Measurements from ENCODE around the gene RASA4B. TPM values are rescaled to one million over a fixed set of nuclear protein-coding genes. Genes with fewer than 3 reads are reported as not detected.

RASA4B gene
- total RNA-seq, 4 donors from 2014 or later = 5.0 to 9.1 (median 6.7) TPM

- TF ChIP-seq, protein P1, sequence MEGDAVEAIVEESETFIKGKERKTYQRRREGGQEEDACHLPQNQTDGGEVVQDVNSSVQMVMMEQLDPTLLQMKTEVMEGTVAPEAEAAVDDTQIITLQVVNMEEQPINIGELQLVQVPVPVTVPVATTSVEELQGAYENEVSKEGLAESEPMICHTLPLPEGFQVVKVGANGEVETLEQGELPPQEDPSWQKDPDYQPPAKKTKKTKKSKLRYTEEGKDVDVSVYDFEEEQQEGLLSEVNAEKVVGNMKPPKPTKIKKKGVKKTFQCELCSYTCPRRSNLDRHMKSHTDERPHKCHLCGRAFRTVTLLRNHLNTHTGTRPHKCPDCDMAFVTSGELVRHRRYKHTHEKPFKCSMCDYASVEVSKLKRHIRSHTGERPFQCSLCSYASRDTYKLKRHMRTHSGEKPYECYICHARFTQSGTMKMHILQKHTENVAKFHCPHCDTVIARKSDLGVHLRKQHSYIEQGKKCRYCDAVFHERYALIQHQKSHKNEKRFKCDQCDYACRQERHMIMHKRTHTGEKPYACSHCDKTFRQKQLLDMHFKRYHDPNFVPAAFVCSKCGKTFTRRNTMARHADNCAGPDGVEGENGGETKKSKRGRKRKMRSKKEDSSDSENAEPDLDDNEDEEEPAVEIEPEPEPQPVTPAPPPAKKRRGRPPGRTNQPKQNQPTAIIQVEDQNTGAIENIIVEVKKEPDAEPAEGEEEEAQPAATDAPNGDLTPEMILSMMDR (IDR thresholded peaks at IDR 0.05) = no peak
- ATAC-seq (ENCODE audit: low FRiP score) = no peak
- DNase-seq (ENCODE audit: low spot score) = no peak
Measured at GRCh38 chr7:102436118-102436517, 81.5 kb downstream of the RASA4B start.

DNA sequence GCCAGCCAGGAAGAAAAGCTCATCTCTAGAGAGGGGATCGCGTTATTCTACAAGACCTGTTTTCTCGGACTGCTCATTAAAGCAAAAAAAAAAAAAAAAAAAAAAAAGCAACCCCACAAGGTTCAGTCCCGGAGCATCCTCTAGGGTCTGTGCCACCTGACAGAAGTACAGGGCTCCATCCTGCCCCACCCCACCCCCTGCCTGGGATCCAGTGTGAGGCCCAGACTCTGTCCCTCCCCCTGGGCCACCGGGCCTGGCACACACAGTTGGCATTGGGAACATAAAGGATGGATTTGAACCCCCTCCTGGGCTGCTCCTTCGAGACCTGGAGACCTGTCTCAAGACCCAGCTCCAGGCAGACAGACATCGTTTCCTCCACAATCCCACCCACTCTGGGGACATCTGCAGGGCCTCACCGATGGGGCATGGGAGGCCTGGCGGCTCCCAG lies 83.5 kb downstream of the RASA4B start:
- DNase-seq (ENCODE audit: low spot score) = no peak
- TF ChIP-seq, protein P1 (IDR thresholded peaks at IDR 0.05) = no peak
- ATAC-seq (ENCODE audit: low FRiP score) = no peak

DNA sequence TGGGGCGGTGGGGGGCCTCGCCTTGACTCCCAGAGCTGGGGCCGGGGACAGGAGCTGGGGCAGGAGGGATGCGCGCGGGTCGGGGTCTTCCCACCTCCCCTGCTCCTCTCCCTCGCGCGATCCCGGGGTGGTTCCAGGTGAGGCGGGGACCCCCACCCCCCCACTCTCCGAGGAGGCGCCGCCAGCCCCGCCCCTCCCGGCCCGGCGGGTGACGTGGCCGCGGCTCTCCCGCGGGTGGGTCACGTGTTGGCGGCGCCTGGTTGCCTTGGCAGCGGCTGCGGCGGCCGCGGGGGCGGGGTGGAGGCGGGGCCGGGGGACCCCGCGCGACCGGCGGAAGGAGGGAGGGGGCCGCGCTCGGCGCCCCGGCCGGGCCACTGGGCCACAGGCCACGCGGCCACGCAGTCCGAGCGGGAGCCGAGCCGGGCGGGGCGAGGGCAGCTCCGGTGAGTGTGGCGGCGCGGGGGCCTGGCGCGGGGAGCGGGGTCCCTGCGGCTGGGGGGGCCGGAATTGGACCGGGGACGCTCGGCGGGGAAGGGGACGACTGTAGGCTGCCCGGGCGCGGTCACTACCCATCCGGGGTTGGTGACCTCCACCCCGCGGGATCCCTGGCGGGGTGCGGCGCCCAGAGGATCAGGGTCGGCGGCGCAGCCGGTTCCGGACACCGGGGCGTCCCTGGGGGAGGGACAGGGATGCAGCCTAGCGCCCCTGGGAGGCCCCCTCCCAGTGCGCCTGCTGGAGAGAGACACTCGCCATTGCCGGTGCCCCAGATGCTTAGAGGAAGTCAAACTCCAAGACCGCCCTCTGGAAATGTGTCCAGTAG lies 84.1 kb downstream of the RASA4B start, which contains the start of gene ORAI2:
Gene ORAI2 (plus strand): TSS at position 357 of the 820 bp plus-strand sequence. CDS start 5,382 bp downstream, outside the sequence.
- ATAC-seq (ENCODE audit: low FRiP score) (peak; percentile 69), DNase-seq (ENCODE audit: low spot score) (peak; percentile 55)
- TF ChIP-seq, protein P1 (IDR thresholded peaks at IDR 0.05) = no peak

Other genes starting within 250 kb of the RASA4B start
- gene SH2B2, start 230.9 kb downstream of the RASA4B start, total RNA-seq = 10 to 100 TPM in 1 of 4 donors, 1 to 10 TPM in 3; 2.8 to 21.3 (median 6.3) TPM
- not detected for gene SPDYE6, start 161.3 kb downstream of the RASA4B start, total RNA-seq
- 10 to 100 TPM; 15.6 to 29.9 (median 20.2) TPM for gene PRKRIP1, start 121.4 kb downstream of the RASA4B start, total RNA-seq
- 10 to 100 TPM; 11.4 to 31.6 (median 26.6) TPM for gene ORAI2, start 84.2 kb downstream of the RASA4B start, total RNA-seq
- gene ALKBH4, start 52.9 kb downstream of the RASA4B start, total RNA-seq = 10 to 100 TPM in 2 of 4 donors, 1 to 10 TPM in 2; 7.9 to 12.6 (median 9.7) TPM
- 10 to 100 TPM in 3 of 4 donors, 1 to 10 TPM in 1; 9.8 to 19.3 (median 11.4) TPM for gene LRWD1, start 52.8 kb downstream of the RASA4B start, total RNA-seq
- 10 to 100 TPM; 15.4 to 26.6 (median 18.3) TPM for gene POLR2J, start 38.9 kb downstream of the RASA4B start, total RNA-seq
- gene UPK3BL2, start 25.9 kb upstream of the RASA4B start, total RNA-seq = 10 to 100 TPM in 1 of 4 donors, 1 to 10 TPM in 3; 1.6 to 11.7 (median 5.6) TPM
- gene SPDYE2, start 33.4 kb upstream of the RASA4B start, total RNA-seq = not detected
- gene POLR2J3, start 54.8 kb upstream of the RASA4B start, total RNA-seq = 10 to 100 TPM; 20.5 to 30.7 (median 25.6) TPM
- 10 to 100 TPM; 13.9 to 56.0 (median 25.5) TPM for gene RASA4, start 99.0 kb upstream of the RASA4B start, total RNA-seq
- 10 to 100 TPM; 13.6 to 32.0 (median 26.2) TPM for gene UPK3BL1, start 125.0 kb upstream of the RASA4B start, total RNA-seq
- not detected for gene SPDYE2B, start 132.5 kb upstream of the RASA4B start, total RNA-seq
- 1 to 10 TPM; 1.9 to 7.0 (median 3.3) TPM for gene POLR2J2, start 153.9 kb upstream of the RASA4B start, total RNA-seq
- 10 to 100 TPM in 3 of 4 donors, 1 to 10 TPM in 1; 7.1 to 16.1 (median 11.7) TPM for gene FAM185A, start 231.2 kb upstream of the RASA4B start, total RNA-seq

Data from omental fat pad (tissue), 4 donors.